ENCODE measurements around the gene SLCO1B1. TPM values are rescaled to one million over a fixed set of nuclear protein-coding genes. Genes with fewer than 3 reads are reported as not detected.
"Not testable (repeated sequence)": the region's sequence is repeated elsewhere in the genome, so short reads cannot be mapped to it uniquely, and the experiment has no call there.

SLCO1B1 gene
- total RNA-seq, 1 experiment from 2014 or later, result 0.32 TPM

- no TSS peak for BruUV-seq (replicated peaks)
- TF ChIP-seq TCF7L2 (IDR thresholded peaks at IDR 0.05; ENCODE audit: borderline replicate concordance, extremely low read depth, insufficient read depth, insufficient read length), result no peak
- TF ChIP-seq SIN3A (IDR thresholded peaks at IDR 0.05; ENCODE audit: low read depth), result no peak
- no peak for TF ChIP-seq FOSL1 (IDR thresholded peaks at IDR 0.05; ENCODE audit: low read depth)
- TF ChIP-seq, protein P1, sequence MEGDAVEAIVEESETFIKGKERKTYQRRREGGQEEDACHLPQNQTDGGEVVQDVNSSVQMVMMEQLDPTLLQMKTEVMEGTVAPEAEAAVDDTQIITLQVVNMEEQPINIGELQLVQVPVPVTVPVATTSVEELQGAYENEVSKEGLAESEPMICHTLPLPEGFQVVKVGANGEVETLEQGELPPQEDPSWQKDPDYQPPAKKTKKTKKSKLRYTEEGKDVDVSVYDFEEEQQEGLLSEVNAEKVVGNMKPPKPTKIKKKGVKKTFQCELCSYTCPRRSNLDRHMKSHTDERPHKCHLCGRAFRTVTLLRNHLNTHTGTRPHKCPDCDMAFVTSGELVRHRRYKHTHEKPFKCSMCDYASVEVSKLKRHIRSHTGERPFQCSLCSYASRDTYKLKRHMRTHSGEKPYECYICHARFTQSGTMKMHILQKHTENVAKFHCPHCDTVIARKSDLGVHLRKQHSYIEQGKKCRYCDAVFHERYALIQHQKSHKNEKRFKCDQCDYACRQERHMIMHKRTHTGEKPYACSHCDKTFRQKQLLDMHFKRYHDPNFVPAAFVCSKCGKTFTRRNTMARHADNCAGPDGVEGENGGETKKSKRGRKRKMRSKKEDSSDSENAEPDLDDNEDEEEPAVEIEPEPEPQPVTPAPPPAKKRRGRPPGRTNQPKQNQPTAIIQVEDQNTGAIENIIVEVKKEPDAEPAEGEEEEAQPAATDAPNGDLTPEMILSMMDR (IDR thresholded peaks at IDR 0.05 in 2 of 3, conservative IDR thresholded peaks at IDR 0.05 in 1 of 3; ENCODE audit: borderline replicate concordance in 1 of 3, insufficient read depth in 1 of 3, low read depth in 2 of 3, low read length in 2 of 3), result no peak
- TF ChIP-seq CBX3 (IDR thresholded peaks at IDR 0.05; ENCODE audit: low read depth), result no peak
- TF ChIP-seq EGR1 (IDR thresholded peaks at IDR 0.05; ENCODE audit: low read depth), result no peak
- no peak for TF ChIP-seq EZH2phosphoT487 (IDR thresholded peaks at IDR 0.05; ENCODE audit: borderline replicate concordance)
- TF ChIP-seq ELF1 (IDR thresholded peaks at IDR 0.05; ENCODE audit: borderline replicate concordance, low read depth), result no peak
- no peak for TF ChIP-seq POLR2A (IDR thresholded peaks at IDR 0.05; ENCODE audit: borderline replicate concordance, extremely low read depth, insufficient read depth, insufficient read length)
- TF ChIP-seq JUND (IDR thresholded peaks at IDR 0.05), result no peak
- Histone ChIP-seq H2AFZ (ENCODE audit: low read depth, low read length, poor library complexity, severe bottlenecking) (no peak overlapping the region), H3K9me3 (ENCODE audit: control insufficient read depth in 1 of 2, insufficient read depth in 1 of 2, low read depth in 1 of 2, low read length in 2 of 2) (no peaks in the 10 kb centered on the region), H3K27ac (ENCODE audit: low read depth, low read length) (no peak overlapping the region), H3K4me1 (ENCODE audit: control insufficient read depth in 1 of 2, insufficient read depth in 2 of 2, low read length in 2 of 2) (no peaks in the 10 kb centered on the region), H3K9me2 (ENCODE audit: insufficient read depth) (no peaks in the 10 kb centered on the region), H3K36me3 (ENCODE audit: control insufficient read depth in 1 of 2, insufficient read depth in 2 of 2, low read length in 2 of 2) (no peaks in the 10 kb centered on the region), H3K27me3 (ENCODE audit: insufficient read depth, low read length) (no peaks in the 10 kb centered on the region), H3K79me2 (ENCODE audit: insufficient read depth, low read length) (no peaks in the 10 kb centered on the region), H3K4me2 (ENCODE audit: low read length) (no peak overlapping the region), H3K4me3 (replicated peaks in 1 of 2; ENCODE audit: low read depth in 1 of 2, low read length in 2 of 2) (no peak overlapping the region), H3K9ac (ENCODE audit: low read length) (no peak overlapping the region), H4K20me1 (ENCODE audit: insufficient read depth) (no peaks in the 10 kb centered on the region)
- ChIA-PET RAD21 (ENCODE audit: low non-redundant PET in 1 of 2, low total read pairs in 2 of 2, uncharacterized antibody in 2 of 2, unreplicated experiment in 2 of 2) (no interaction called here), CTCF (no interaction called here), POLR2A (no interaction called here)
- intact Hi-C loops (cut with micrococcal nuclease), result no loop called here
- DNase-seq (ENCODE audit: low read depth, low spot score) (no peak), ATAC-seq (no peak)
These were observed 59.0 kb downstream of the SLCO1B1 start for GRCh38 chr12:21190016-21190415.

GRCh38 chr12:21214433-21214832, 83.4 kb downstream of the SLCO1B1 start:
- POLR2A ChIA-PET; H3K9me3 ChIP-seq (ENCODE audit: control insufficient read depth in 1 of 2, insufficient read depth in 1 of 2, low read depth in 1 of 2, low read length in 2 of 2); BruUV-seq (replicated peaks); H3K79me2 ChIP-seq (ENCODE audit: insufficient read depth, low read length); H3K27ac ChIP-seq (ENCODE audit: low read depth, low read length); H2AFZ ChIP-seq (ENCODE audit: low read depth, low read length, poor library complexity, severe bottlenecking); H3K9ac ChIP-seq (ENCODE audit: low read length); RAD21 ChIA-PET (ENCODE audit: low non-redundant PET in 1 of 2, low total read pairs in 2 of 2, uncharacterized antibody in 2 of 2, unreplicated experiment in 2 of 2); H3K4me3 ChIP-seq (replicated peaks in 1 of 2; ENCODE audit: low read depth in 1 of 2, low read length in 2 of 2); intact Hi-C loops (cut with micrococcal nuclease); ATAC-seq; H3K9me2 ChIP-seq (ENCODE audit: insufficient read depth); H3K4me2 ChIP-seq (ENCODE audit: low read length); H3K36me3 ChIP-seq (ENCODE audit: control insufficient read depth in 1 of 2, insufficient read depth in 2 of 2, low read length in 2 of 2); H3K4me1 ChIP-seq (ENCODE audit: control insufficient read depth in 1 of 2, insufficient read depth in 2 of 2, low read length in 2 of 2); H4K20me1 ChIP-seq (ENCODE audit: insufficient read depth); DNase-seq (ENCODE audit: low read depth, low spot score); H3K27me3 ChIP-seq (ENCODE audit: insufficient read depth, low read length); CTCF ChIA-PET: not testable (repeated sequence)
